Panc1 (cell line): ENCODE data around the gene PAX7.

Source experiments
- POLR2AphosphoS5 ChIP-seq: IDR thresholded peaks from 2 replicates; pipeline ENCODE4 v1.6.1; 2012; ENCODE audit warnings: mild to moderate bottlenecking, low read depth, low read length, moderate library complexity
- TCF7L2 ChIP-seq: IDR thresholded peaks from 2 replicates; pipeline ENCODE4 v1.6.1; 2011; ENCODE audit warnings: mild to moderate bottlenecking, low read depth, low read length, inconsistent platforms
- TF ChIP-seq, protein P1 (sequence below): fragments of 450-650 bp; IDR thresholded peaks from 2 replicates; pipeline ENCODE4 v1.5.1; 2017; ENCODE audit warnings: mild to moderate bottlenecking
- TF ChIP-seq, protein P2 (sequence below), 2 experiments: IDR thresholded peaks; 2 replicates each; pipeline ENCODE4 v1.6.1; 2011 to 2012; ENCODE audit warnings: low read depth in 2 of 2, control low read depth in 1 of 2, low read length in 1 of 2, mild to moderate bottlenecking in 1 of 2, moderate library complexity in 1 of 2; ENCODE audit not compliant: insufficient read depth in 1 of 2

- TF ChIP-seq TCF7L2 (no peak), POLR2AphosphoS5 (no peak)
- TF ChIP-seq, protein P1, sequence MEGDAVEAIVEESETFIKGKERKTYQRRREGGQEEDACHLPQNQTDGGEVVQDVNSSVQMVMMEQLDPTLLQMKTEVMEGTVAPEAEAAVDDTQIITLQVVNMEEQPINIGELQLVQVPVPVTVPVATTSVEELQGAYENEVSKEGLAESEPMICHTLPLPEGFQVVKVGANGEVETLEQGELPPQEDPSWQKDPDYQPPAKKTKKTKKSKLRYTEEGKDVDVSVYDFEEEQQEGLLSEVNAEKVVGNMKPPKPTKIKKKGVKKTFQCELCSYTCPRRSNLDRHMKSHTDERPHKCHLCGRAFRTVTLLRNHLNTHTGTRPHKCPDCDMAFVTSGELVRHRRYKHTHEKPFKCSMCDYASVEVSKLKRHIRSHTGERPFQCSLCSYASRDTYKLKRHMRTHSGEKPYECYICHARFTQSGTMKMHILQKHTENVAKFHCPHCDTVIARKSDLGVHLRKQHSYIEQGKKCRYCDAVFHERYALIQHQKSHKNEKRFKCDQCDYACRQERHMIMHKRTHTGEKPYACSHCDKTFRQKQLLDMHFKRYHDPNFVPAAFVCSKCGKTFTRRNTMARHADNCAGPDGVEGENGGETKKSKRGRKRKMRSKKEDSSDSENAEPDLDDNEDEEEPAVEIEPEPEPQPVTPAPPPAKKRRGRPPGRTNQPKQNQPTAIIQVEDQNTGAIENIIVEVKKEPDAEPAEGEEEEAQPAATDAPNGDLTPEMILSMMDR, result no peak
- TF ChIP-seq, protein P2, sequence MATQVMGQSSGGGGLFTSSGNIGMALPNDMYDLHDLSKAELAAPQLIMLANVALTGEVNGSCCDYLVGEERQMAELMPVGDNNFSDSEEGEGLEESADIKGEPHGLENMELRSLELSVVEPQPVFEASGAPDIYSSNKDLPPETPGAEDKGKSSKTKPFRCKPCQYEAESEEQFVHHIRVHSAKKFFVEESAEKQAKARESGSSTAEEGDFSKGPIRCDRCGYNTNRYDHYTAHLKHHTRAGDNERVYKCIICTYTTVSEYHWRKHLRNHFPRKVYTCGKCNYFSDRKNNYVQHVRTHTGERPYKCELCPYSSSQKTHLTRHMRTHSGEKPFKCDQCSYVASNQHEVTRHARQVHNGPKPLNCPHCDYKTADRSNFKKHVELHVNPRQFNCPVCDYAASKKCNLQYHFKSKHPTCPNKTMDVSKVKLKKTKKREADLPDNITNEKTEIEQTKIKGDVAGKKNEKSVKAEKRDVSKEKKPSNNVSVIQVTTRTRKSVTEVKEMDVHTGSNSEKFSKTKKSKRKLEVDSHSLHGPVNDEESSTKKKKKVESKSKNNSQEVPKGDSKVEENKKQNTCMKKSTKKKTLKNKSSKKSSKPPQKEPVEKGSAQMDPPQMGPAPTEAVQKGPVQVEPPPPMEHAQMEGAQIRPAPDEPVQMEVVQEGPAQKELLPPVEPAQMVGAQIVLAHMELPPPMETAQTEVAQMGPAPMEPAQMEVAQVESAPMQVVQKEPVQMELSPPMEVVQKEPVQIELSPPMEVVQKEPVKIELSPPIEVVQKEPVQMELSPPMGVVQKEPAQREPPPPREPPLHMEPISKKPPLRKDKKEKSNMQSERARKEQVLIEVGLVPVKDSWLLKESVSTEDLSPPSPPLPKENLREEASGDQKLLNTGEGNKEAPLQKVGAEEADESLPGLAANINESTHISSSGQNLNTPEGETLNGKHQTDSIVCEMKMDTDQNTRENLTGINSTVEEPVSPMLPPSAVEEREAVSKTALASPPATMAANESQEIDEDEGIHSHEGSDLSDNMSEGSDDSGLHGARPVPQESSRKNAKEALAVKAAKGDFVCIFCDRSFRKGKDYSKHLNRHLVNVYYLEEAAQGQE (IDR thresholded peaks at IDR 0.05; ENCODE audit: insufficient read depth in 1 of 2, low read depth in 2 of 2, low read length in 1 of 2), result no peak
Observed at GRCh38 chr1:18646786-18647410, 16.3 kb downstream of the PAX7 start.
